WTC11 (cell line): ENCODE data around the gene VDAC1. TPM values are rescaled to one million over a fixed set of nuclear protein-coding genes. Genes with fewer than 3 reads are reported as not detected.
A peak's percentile ranks its signal among the peaks of the same experiment; 100 is the strongest.

Experiments
- ATAC-seq: fragments of 200-7000 bp; cut with Tn5 transposase; 2 replicates; pipeline ENCODE4 v1.10.0; 2021; ENCODE audit warnings: mild to moderate bottlenecking, moderate library complexity
- CTCF ChIA-PET: fragments of 300-600 bp; sonication (Branson Sonifier 250); formaldehyde crosslinking; loops from one replicate; lab custom pipeline; 2021; ENCODE audit warnings: antibody characterized with exemption; lab: Charles Lee
- POLR2A ChIA-PET: fragments of 350-600 bp; sonication (Branson Sonifier 250); formaldehyde crosslinking; loops from one replicate; lab custom pipeline; 2021; ENCODE audit warnings: antibody characterized with exemption; lab: Charles Lee
- DNase-seq: peaks from one replicate; pipeline ENCODE4 v3.0.0; 2021; ENCODE audit warnings: low spot score
- H3K27ac Mint-ChIP-seq: 2 replicates; pipeline ENCODE4 v1.8.0; 2021; ENCODE audit warnings: mixed read lengths
- H3K27me3 Mint-ChIP-seq: 2 replicates; pipeline ENCODE4 v1.8.0; 2021; ENCODE audit warnings: low read depth, mild to moderate bottlenecking, moderate library complexity, mixed read lengths
- H3K36me3 Mint-ChIP-seq: 2 replicates; pipeline ENCODE4 v1.8.0; 2021; ENCODE audit warnings: mixed read lengths
- H3K4me1 Mint-ChIP-seq: 2 replicates; pipeline ENCODE4 v1.8.0; 2022; ENCODE audit warnings: mixed read lengths
- H3K4me3 Mint-ChIP-seq: 2 replicates; pipeline ENCODE4 v1.8.0; 2021; ENCODE audit warnings: mild to moderate bottlenecking, moderate library complexity, mixed read lengths
- H3K9me3 Mint-ChIP-seq: 2 replicates; pipeline ENCODE4 v1.8.0; 2021; ENCODE audit warnings: mixed read lengths
- AR ChIP-seq: fragments of 250-450 bp; sonication (Bioruptor Pico); IDR thresholded peaks from 2 replicates; pipeline ENCODE4 v1.9.0; 2021; ENCODE audit warnings: mild to moderate bottlenecking
- ATF1 ChIP-seq: sonication (generic); formaldehyde crosslinking; IDR thresholded peaks from 2 replicates; pipeline ENCODE4 v1.8.1; 2023; ENCODE audit warnings: mild to moderate bottlenecking, moderate library complexity, missing genetic modification reagents
- E2F4 ChIP-seq: sonication (generic); formaldehyde crosslinking; IDR thresholded peaks from 2 replicates; pipeline ENCODE4 v1.8.1; 2022; ENCODE audit warnings: low read depth, mild to moderate bottlenecking, moderate library complexity, missing genetic modification reagents, borderline replicate concordance
- ESRRA ChIP-seq: sonication (generic); formaldehyde crosslinking; IDR thresholded peaks from 2 replicates; pipeline ENCODE4 v1.8.1; 2022; ENCODE audit warnings: mild to moderate bottlenecking, missing genetic modification reagents, borderline replicate concordance
- HMGXB4 ChIP-seq: sonication (generic); formaldehyde crosslinking; IDR thresholded peaks from 2 replicates; pipeline ENCODE4 v1.8.1; 2023; ENCODE audit warnings: mild to moderate bottlenecking, moderate library complexity, missing genetic modification reagents
- KAT7 ChIP-seq: sonication (generic); formaldehyde crosslinking; IDR thresholded peaks from 2 replicates; pipeline ENCODE4 v1.8.1; 2023; ENCODE audit warnings: missing genetic modification reagents, mild to moderate bottlenecking, borderline replicate concordance
- NFATC4 ChIP-seq: fragments of 250-450 bp; sonication (Bioruptor Pico); IDR thresholded peaks from 2 replicates; pipeline ENCODE4 v1.9.0; 2021; ENCODE audit warnings: mild to moderate bottlenecking
- NR1H2 ChIP-seq: sonication (generic); formaldehyde crosslinking; IDR thresholded peaks from 2 replicates; pipeline ENCODE4 v1.9.0; 2021; ENCODE audit warnings: mild to moderate bottlenecking, moderate library complexity, missing genetic modification reagents
- OVOL2 ChIP-seq: fragments of 250-450 bp; sonication (Bioruptor Pico); IDR thresholded peaks from 2 replicates; pipeline ENCODE4 v1.9.0; 2021; ENCODE audit warnings: mild to moderate bottlenecking, borderline replicate concordance
- RORB ChIP-seq: fragments of 250-450 bp; sonication (Bioruptor Pico); IDR thresholded peaks from 2 replicates; pipeline ENCODE4 v1.9.0; 2021; ENCODE audit warnings: mild to moderate bottlenecking
- STAT6 ChIP-seq: sonication (generic); formaldehyde crosslinking; conservative IDR thresholded peaks from 2 replicates; pipeline ENCODE4 v1.8.1; 2023; ENCODE audit warnings: mild to moderate bottlenecking, low read depth, missing genetic modification reagents, moderate library complexity
- ZNF219 ChIP-seq: sonication (generic); formaldehyde crosslinking; IDR thresholded peaks from 2 replicates; pipeline ENCODE4 v1.8.0; 2023; ENCODE audit warnings: missing genetic modification reagents, mild to moderate bottlenecking, borderline replicate concordance
- ZNF317 ChIP-seq: sonication (generic); formaldehyde crosslinking; IDR thresholded peaks from 2 replicates; pipeline ENCODE4 v1.8.1; 2023; ENCODE audit warnings: low read depth, mild to moderate bottlenecking, moderate library complexity, missing genetic modification reagents, borderline replicate concordance
- total RNA-seq: library from RNA; stranded (reverse); gene quantifications from 3 replicates; pipeline ENCODE4 v1.2.3, GENCODE V29; 2021
- TF ChIP-seq, protein P1 (sequence below): sonication (generic); formaldehyde crosslinking; IDR thresholded peaks from 2 replicates; pipeline ENCODE4 v1.8.0; 2022; ENCODE audit warnings: mild to moderate bottlenecking, missing genetic modification reagents
- TF ChIP-seq, protein P2 (sequence below): sonication (generic); formaldehyde crosslinking; IDR thresholded peaks from 2 replicates; pipeline ENCODE4 v1.8.1; 2023; ENCODE audit warnings: mild to moderate bottlenecking, missing genetic modification reagents, moderate library complexity
- TF ChIP-seq, protein P3 (sequence below): fragments of 250-450 bp; sonication (Bioruptor Pico); IDR thresholded peaks from 2 replicates; pipeline ENCODE4 v1.9.0; 2021; ENCODE audit warnings: mild to moderate bottlenecking

VDAC1 gene
- total RNA-seq, 1 experiment from 2014 or later, result 274 TPM

DNA sequence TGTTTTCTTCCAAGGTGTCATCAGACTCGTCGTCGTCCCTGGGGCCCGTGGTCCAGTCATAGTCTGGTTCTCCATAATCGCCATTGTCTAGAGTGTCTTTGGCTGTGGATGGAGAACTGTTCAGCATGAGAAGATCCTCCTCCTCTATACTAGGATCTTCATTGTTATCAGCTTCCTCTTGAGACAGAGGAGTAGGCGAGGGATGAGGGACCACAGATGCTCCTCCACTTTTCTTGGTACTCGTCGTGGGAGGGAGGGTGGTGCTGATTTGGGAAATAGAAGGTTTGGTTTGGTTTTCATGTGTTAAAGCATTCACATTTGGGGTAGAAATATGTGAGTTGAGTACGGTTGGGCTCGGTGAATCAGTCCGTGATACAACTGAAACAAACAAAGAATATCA, 45.1 kb downstream of the VDAC1 start:
- H3K4me3 Mint-ChIP-seq, result no peak overlapping the region
- no peak for ATAC-seq
- no peak for DNase-seq
- H3K27ac Mint-ChIP-seq, result peak overlapping the region; percentile 4; the same call in 1 of the 2 replicates
- no peaks in the 10 kb centered on the region for H3K27me3 Mint-ChIP-seq
- CTCF ChIA-PET, result no interaction called here
- TF ChIP-seq STAT6 (CRISPR knock-in tag) (no peak), RORB (CRISPR knock-in tag) (no peak), ATF1 (CRISPR knock-in tag) (no peak), E2F4 (no peak), ESRRA (CRISPR knock-in tag) (no peak), ZNF219 (no peak), NFATC4 (CRISPR knock-in tag) (no peak), NR1H2 (no peak), AR (CRISPR knock-in tag) (no peak), OVOL2 (CRISPR knock-in tag) (no peak), HMGXB4 (CRISPR knock-in tag) (no peak), KAT7 (CRISPR knock-in tag) (no peak), ZNF317 (CRISPR knock-in tag) (no peak)
- TF ChIP-seq, protein P1, sequence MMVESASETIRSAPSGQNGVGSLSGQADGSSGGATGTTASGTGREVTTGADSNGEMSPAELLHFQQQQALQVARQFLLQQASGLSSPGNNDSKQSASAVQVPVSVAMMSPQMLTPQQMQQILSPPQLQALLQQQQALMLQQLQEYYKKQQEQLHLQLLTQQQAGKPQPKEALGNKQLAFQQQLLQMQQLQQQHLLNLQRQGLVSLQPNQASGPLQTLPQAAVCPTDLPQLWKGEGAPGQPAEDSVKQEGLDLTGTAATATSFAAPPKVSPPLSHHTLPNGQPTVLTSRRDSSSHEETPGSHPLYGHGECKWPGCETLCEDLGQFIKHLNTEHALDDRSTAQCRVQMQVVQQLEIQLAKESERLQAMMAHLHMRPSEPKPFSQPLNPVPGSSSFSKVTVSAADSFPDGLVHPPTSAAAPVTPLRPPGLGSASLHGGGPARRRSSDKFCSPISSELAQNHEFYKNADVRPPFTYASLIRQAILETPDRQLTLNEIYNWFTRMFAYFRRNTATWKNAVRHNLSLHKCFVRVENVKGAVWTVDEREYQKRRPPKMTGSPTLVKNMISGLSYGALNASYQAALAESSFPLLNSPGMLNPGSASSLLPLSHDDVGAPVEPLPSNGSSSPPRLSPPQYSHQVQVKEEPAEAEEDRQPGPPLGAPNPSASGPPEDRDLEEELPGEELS (CRISPR knock-in tag), result no peak
- TF ChIP-seq, protein P2, sequence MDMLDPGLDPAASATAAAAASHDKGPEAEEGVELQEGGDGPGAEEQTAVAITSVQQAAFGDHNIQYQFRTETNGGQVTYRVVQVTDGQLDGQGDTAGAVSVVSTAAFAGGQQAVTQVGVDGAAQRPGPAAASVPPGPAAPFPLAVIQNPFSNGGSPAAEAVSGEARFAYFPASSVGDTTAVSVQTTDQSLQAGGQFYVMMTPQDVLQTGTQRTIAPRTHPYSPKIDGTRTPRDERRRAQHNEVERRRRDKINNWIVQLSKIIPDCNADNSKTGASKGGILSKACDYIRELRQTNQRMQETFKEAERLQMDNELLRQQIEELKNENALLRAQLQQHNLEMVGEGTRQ, result no peak
- TF ChIP-seq, protein P3, sequence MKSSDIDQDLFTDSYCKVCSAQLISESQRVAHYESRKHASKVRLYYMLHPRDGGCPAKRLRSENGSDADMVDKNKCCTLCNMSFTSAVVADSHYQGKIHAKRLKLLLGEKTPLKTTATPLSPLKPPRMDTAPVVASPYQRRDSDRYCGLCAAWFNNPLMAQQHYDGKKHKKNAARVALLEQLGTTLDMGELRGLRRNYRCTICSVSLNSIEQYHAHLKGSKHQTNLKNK (CRISPR knock-in tag), result no peak
- H3K4me1 Mint-ChIP-seq, result peaks cover 1% of the 10 kb centered on the region
- POLR2A ChIA-PET, result no interaction called here
- no peaks in the 10 kb centered on the region for H3K9me3 Mint-ChIP-seq
- H3K36me3 Mint-ChIP-seq, result peaks cover 22% of the 10 kb centered on the region
